GM12875 (cell line): ENCODE data around the gene PCED1A.
"Not testable (repeated sequence)": the region's sequence is repeated elsewhere in the genome, so short reads cannot be mapped to it uniquely, and the experiment has no call there.

Experiments used
- H3K4me3 ChIP-seq: one replicate; pipeline ENCODE4 v1.5.1; 2011; ENCODE audit warnings: low read depth, low read length, control low read depth
- CTCF ChIP-seq: IDR thresholded peaks from 2 replicates; pipeline ENCODE4 v1.5.1; 2011; ENCODE audit warnings: low read depth, mild to moderate bottlenecking, control low read depth, inconsistent platforms, low read length, moderate library complexity, borderline replicate concordance; ENCODE audit not compliant: insufficient read depth

Gene PCED1A

GRCh38 chr20:2838170-2838797, 2.2 kb downstream of the PCED1A start:
- TF ChIP-seq CTCF: no peak
- no peak overlapping the region for H3K4me3 ChIP-seq

- TF ChIP-seq CTCF: no peak
- no peak overlapping the region for H3K4me3 ChIP-seq
Measured at GRCh38 chr20:2837221-2837960, 3.1 kb downstream of the PCED1A start.

GRCh38 chr20:2836035-2836434, 4.4 kb downstream of the PCED1A start:
- TF ChIP-seq CTCF: no peak
- no peak overlapping the region for H3K4me3 ChIP-seq

- TF ChIP-seq CTCF: no peak
Measured at GRCh38 chr20:2835331-2835796, 5.1 kb downstream of the PCED1A start.

GRCh38 chr20:2834401-2835110, 5.9 kb downstream of the PCED1A start:
- no peak overlapping the region for H3K4me3 ChIP-seq
- no peak for TF ChIP-seq CTCF

More at GRCh38 chr20:2835331-2835796, 5.1 kb downstream of the PCED1A start:
- H3K4me3 ChIP-seq: no peak overlapping the region

- TF ChIP-seq CTCF: no peak
- H3K4me3 ChIP-seq: no peak overlapping the region
Measured at GRCh38 chr20:2833761-2834160, 6.7 kb downstream of the PCED1A start.

GRCh38 chr20:2831206-2831605, 9.2 kb downstream of the PCED1A start:
- H3K4me3 ChIP-seq: not testable (repeated sequence)
